HAP-1 (cell line): Measurements from ENCODE around the gene OR4D10.
A peak's percentile ranks its signal among the peaks of the same experiment; 100 is the strongest.
"Not testable (repeated sequence)": the region's sequence is repeated elsewhere in the genome, so short reads cannot be mapped to it uniquely, and the experiment has no call there.

Experiments used
- DNase-seq, 2 experiments: peaks; one replicate each; pipeline ENCODE4 v3.0.0-alpha.2; 2016 to 2020; ENCODE audit warnings: low spot score in 2 of 2
- H3K27me3 ChIP-seq: fragments of 250-450 bp; sonication (Bioruptor Pico); 2 replicates; pipeline ENCODE4 v1.5.1; 2020; ENCODE audit warnings: low read depth, mild to moderate bottlenecking, moderate library complexity
- H3K36me3 ChIP-seq: fragments of 250-450 bp; sonication (Bioruptor Pico); replicated peaks from 2 replicates; pipeline ENCODE4 v1.5.1; 2020; ENCODE audit warnings: mild to moderate bottlenecking
- H3K4me1 ChIP-seq: fragments of 250-450 bp; sonication (Bioruptor Pico); 2 replicates; pipeline ENCODE4 v1.5.1; 2020; ENCODE audit warnings: mild to moderate bottlenecking
- H3K4me3 ChIP-seq: fragments of 250-450 bp; sonication (Bioruptor Pico); 2 replicates; pipeline ENCODE4 v1.5.1; 2020; ENCODE audit warnings: mild to moderate bottlenecking, moderate library complexity
- H3K9me3 ChIP-seq: fragments of 250-450 bp; sonication (Bioruptor Pico); 2 replicates; pipeline ENCODE4 v1.5.1; 2020; ENCODE audit warnings: mild to moderate bottlenecking, moderate library complexity
- in situ Hi-C: fragments of 300-500 bp; cut with MboI; formaldehyde crosslinking; loops from 3 replicates; pipeline ENCODE4 v1.14.3; 2020; ENCODE audit warnings: low sequenced_read_pairs, inconsistent platforms, mixed read lengths

Gene OR4D10

GRCh38 chr11:59473015-59473414 lies at the start of gene OR4D10:
Gene OR4D10 (plus strand): TSS chr11:59473315. CDS start chr11:59477430, 4,115 bp downstream.
- H3K4me3 ChIP-seq = no peak within 1 kb of the TSS
- no peaks in the 10 kb centered on the region for H3K9me3 ChIP-seq
- no peaks in the 10 kb centered on the region for H3K36me3 ChIP-seq
- no peaks in the 10 kb centered on the region for H3K4me1 ChIP-seq
- in situ Hi-C loops = no loop called here
- peaks cover 3% of the 10 kb centered on the region; the same call in 1 of the 2 replicates for H3K27me3 ChIP-seq
- no peak for DNase-seq

- Histone ChIP-seq H3K36me3 (no peaks in the 10 kb centered on the region), H3K4me1 (no peaks in the 10 kb centered on the region), H3K9me3 (no peaks in the 10 kb centered on the region), H3K4me3 (no peak overlapping the region), H3K27me3 (no peaks in the 10 kb centered on the region)
- in situ Hi-C loops = no loop called here
- no peak for DNase-seq
These were observed 49.3 kb upstream of the OR4D10 start for GRCh38 chr11:59423835-59424234.

- Histone ChIP-seq H3K9me3 (no peaks in the 10 kb centered on the region), H3K4me1 (no peaks in the 10 kb centered on the region), H3K27me3 (no peaks in the 10 kb centered on the region), H3K36me3 (no peaks in the 10 kb centered on the region), H3K4me3 (no peak overlapping the region)
- in situ Hi-C loops = no loop called here
- DNase-seq = no peak
These were observed 48.0 kb upstream of the OR4D10 start for GRCh38 chr11:59425131-59425530.

GRCh38 chr11:59426361-59427067 lies 46.6 kb upstream of the OR4D10 start, which contains the start of gene OR5A2:
Gene OR5A2 (minus strand): TSS chr11:59426413. CDS start chr11:59422953, 3,460 bp downstream.
- no peak for DNase-seq
- in situ Hi-C loops = no loop called here
- no peaks in the 10 kb centered on the region for H3K27me3 ChIP-seq
- H3K9me3 ChIP-seq = no peaks in the 10 kb centered on the region
- no peaks in the 10 kb centered on the region for H3K36me3 ChIP-seq
- no peak within 1 kb of the TSS for H3K4me3 ChIP-seq
- H3K4me1 ChIP-seq = no peaks in the 10 kb centered on the region

GRCh38 chr11:59427068-59427382 lies 46.1 kb upstream of the OR4D10 start:
- H3K4me1 ChIP-seq = no peaks in the 10 kb centered on the region
- DNase-seq = no peak
- in situ Hi-C loops = no loop called here
- no peaks in the 10 kb centered on the region for H3K36me3 ChIP-seq
- H3K9me3 ChIP-seq = no peaks in the 10 kb centered on the region
- no peaks in the 10 kb centered on the region for H3K27me3 ChIP-seq
- no peak overlapping the region for H3K4me3 ChIP-seq

- no peaks in the 10 kb centered on the region for H3K9me3 ChIP-seq
- H3K4me3 ChIP-seq = no peak overlapping the region
- H3K27me3 ChIP-seq = no peaks in the 10 kb centered on the region
- H3K4me1 ChIP-seq = no peaks in the 10 kb centered on the region
- DNase-seq = peak; percentile 55 to 64
- in situ Hi-C loops = no loop called here
- H3K36me3 ChIP-seq = no peaks in the 10 kb centered on the region
These were observed 43.1 kb upstream of the OR4D10 start for GRCh38 chr11:59429924-59430516.

- no peaks in the 10 kb centered on the region for H3K9me3 ChIP-seq
- in situ Hi-C loops = no loop called here
- H3K4me3 ChIP-seq = no peak within 1 kb of the TSS
- peaks cover 8% of the 10 kb centered on the region; the same call in 1 of the 2 replicates for H3K27me3 ChIP-seq
- DNase-seq = no peak
- no peaks in the 10 kb centered on the region for H3K36me3 ChIP-seq
- no peaks in the 10 kb centered on the region for H3K4me1 ChIP-seq
These were observed 36.9 kb upstream of the OR4D10 start, which contains the start of gene OR5A1 for GRCh38 chr11:59436169-59436568. Gene OR5A1 (plus strand): TSS chr11:59436469. CDS start chr11:59443169, 6,700 bp downstream.

GRCh38 chr11:59437770-59438169 lies 35.3 kb upstream of the OR4D10 start:
- H3K9me3 ChIP-seq = no peaks in the 10 kb centered on the region

GRCh38 chr11:59445624-59446023 lies 27.5 kb upstream of the OR4D10 start:
- H3K4me3 ChIP-seq, DNase-seq, H3K27me3 ChIP-seq, in situ Hi-C loops, H3K9me3 ChIP-seq, H3K36me3 ChIP-seq, H3K4me1 ChIP-seq: not testable (repeated sequence)

More at GRCh38 chr11:59437770-59438169, 35.3 kb upstream of the OR4D10 start:
- Histone ChIP-seq H3K4me3 (no peak overlapping the region), H3K4me1 (no peaks in the 10 kb centered on the region), H3K36me3 (no peaks in the 10 kb centered on the region), H3K27me3 (peaks cover 8% of the 10 kb centered on the region; the same call in 1 of the 2 replicates)
- in situ Hi-C loops = no loop called here
- peak in 1 of 2 experiments; percentile 12 for DNase-seq

GRCh38 chr11:59448484-59448883 lies 24.6 kb upstream of the OR4D10 start:
- no peaks in the 10 kb centered on the region for H3K9me3 ChIP-seq
- no peaks in the 10 kb centered on the region for H3K27me3 ChIP-seq
- H3K4me1 ChIP-seq = no peaks in the 10 kb centered on the region
- no peak for DNase-seq
- no peaks in the 10 kb centered on the region for H3K36me3 ChIP-seq
- no peak overlapping the region for H3K4me3 ChIP-seq
- in situ Hi-C loops = no loop called here

- in situ Hi-C loops = no loop called here
These were observed 16.5 kb upstream of the OR4D10 start, which contains the start of gene OR4D6 for GRCh38 chr11:59456661-59457060. Gene OR4D6 (plus strand): TSS chr11:59456961. CDS start chr11:59456961, 0 bp downstream.

GRCh38 chr11:59459916-59460315 lies 13.2 kb upstream of the OR4D10 start:
- Histone ChIP-seq H3K36me3 (no peaks in the 10 kb centered on the region), H3K27me3 (no peaks in the 10 kb centered on the region; the same call in 1 of the 2 replicates), H3K9me3 (no peaks in the 10 kb centered on the region), H3K4me3 (no peak overlapping the region), H3K4me1 (no peaks in the 10 kb centered on the region)
- no peak for DNase-seq
- in situ Hi-C loops = no loop called here

More at GRCh38 chr11:59456661-59457060, 16.5 kb upstream of the OR4D10 start, which contains the start of gene OR4D6:
- Histone ChIP-seq H3K4me3 (no peak within 1 kb of the TSS), H3K4me1 (no peaks in the 10 kb centered on the region), H3K27me3 (no peaks in the 10 kb centered on the region; the same call in 1 of the 2 replicates), H3K9me3 (no peaks in the 10 kb centered on the region), H3K36me3 (no peaks in the 10 kb centered on the region)
- no peak for DNase-seq

- DNase-seq = no peak
These were observed 9.9 kb upstream of the OR4D10 start for GRCh38 chr11:59463190-59463641.

GRCh38 chr11:59475176-59475575 lies 2.1 kb downstream of the OR4D10 start:
- Histone ChIP-seq H3K36me3 (no peaks in the 10 kb centered on the region), H3K9me3 (no peaks in the 10 kb centered on the region), H3K4me3 (no peak overlapping the region), H3K27me3 (peaks cover 3% of the 10 kb centered on the region; the same call in 1 of the 2 replicates), H3K4me1 (no peaks in the 10 kb centered on the region)
- no peak for DNase-seq
- in situ Hi-C loops = no loop called here

More at GRCh38 chr11:59463190-59463641, 9.9 kb upstream of the OR4D10 start:
- Histone ChIP-seq H3K36me3 (no peaks in the 10 kb centered on the region), H3K4me3 (no peak overlapping the region), H3K9me3 (no peaks in the 10 kb centered on the region), H3K27me3 (no peaks in the 10 kb centered on the region), H3K4me1 (no peaks in the 10 kb centered on the region)
- in situ Hi-C loops = no loop called here
